Activated T-cell treated with anti-CD3 and anti-CD28 coated beads, Interleukin-2, amount 50 U/mL, for 1 hour (primary cell): ENCODE measurements around the gene DNAJC12.
"Not testable (repeated sequence)": the region's sequence is repeated elsewhere in the genome, so short reads cannot be mapped to it uniquely, and the experiment has no call there.

Experiments
- DNase-seq: peaks from one replicate; pipeline ENCODE4 v3.0.0-alpha.2; 2020

The DNAJC12 gene

GRCh38 chr10:67790534-67791408, 47.2 kb downstream of the DNAJC12 start:
- DNase-seq = no peak

DNA sequence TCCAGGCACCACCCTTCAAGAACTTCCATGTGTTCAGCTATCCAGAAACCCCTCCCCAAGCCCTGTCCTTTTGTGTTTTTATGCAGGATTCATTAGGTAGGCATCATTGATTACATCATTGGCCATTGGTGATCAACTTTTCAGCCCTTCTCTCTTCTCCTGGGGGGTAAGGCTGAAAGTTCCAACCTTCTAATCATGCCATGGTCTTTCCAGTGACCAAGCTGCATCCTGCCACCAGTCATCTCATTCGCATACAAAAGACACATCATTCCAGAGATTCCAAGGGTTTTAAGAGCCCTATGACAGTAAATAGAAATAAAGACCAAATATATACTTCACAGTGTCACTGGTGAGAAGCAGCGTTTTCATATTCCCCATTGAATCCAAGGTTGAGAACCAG, 48.2 kb downstream of the DNAJC12 start:
- no peak for DNase-seq

DNA sequence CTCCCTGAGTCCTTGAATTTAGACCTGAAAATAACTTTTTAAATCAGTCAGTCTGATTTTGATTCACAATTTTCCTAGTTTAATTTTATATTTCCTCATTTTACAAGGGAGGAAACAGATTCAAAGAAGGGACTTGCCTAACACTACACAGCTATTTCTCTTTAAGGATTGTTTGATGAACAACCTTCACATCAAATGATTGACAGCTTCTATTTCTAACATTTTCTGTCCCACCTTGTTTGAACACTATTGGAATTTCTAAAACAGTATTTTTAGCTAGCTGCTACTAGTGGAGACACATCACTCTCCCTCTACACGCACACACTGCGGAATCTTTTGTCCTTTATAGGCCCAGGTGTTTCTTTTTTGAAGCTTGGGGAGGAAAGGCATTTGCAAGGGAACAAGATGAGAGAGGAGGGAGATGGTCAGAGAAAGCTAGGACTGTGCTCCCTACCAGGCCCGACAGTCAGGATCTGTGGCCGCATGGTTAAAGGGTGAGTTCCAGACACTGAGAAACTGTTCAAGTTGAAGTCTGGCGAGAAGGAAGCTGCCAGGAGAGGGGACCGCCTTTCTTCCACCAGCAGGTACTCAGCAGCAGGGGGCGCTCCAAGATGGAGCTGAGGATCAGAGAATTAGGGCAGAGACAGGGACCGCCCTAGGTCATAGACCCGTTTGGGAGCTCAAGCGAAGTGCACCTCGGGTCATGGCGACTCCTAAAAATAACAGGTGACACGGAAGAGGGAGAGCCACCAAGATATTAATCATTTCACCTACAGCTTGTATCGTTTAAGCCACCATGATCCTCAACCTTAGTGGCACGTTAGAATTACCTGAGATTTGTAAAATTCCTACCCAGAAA, 49.7 kb downstream of the DNAJC12 start:
- peak; percentile 72 for DNase-seq

GRCh38 chr10:67785098-67785497, 52.9 kb downstream of the DNAJC12 start:
- DNase-seq = no peak

DNA sequence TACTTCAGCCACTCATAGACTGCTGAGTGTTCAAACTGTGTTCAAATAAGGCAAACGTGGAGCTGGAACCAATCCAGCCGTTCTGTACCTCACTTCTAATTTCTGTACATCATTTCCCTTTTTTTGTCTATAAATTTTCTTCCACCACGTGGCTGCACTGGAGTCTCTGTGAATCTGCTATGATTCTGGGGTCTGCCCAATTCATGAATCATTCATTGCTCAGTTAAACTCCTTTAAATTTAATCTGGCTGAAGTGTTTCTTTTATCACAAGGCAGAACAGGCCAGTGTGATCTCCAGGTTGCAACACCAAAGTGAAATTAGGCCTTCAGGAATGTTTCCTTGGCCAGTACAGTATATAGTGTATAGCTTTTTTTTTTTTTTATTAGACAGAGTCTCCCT, 53.5 kb downstream of the DNAJC12 start:
- DNase-seq = no peak

- DNase-seq = no peak
Measured at GRCh38 chr10:67783606-67784294, 54.2 kb downstream of the DNAJC12 start.

GRCh38 chr10:67782530-67782929, 55.5 kb downstream of the DNAJC12 start:
- DNase-seq = no peak

DNA sequence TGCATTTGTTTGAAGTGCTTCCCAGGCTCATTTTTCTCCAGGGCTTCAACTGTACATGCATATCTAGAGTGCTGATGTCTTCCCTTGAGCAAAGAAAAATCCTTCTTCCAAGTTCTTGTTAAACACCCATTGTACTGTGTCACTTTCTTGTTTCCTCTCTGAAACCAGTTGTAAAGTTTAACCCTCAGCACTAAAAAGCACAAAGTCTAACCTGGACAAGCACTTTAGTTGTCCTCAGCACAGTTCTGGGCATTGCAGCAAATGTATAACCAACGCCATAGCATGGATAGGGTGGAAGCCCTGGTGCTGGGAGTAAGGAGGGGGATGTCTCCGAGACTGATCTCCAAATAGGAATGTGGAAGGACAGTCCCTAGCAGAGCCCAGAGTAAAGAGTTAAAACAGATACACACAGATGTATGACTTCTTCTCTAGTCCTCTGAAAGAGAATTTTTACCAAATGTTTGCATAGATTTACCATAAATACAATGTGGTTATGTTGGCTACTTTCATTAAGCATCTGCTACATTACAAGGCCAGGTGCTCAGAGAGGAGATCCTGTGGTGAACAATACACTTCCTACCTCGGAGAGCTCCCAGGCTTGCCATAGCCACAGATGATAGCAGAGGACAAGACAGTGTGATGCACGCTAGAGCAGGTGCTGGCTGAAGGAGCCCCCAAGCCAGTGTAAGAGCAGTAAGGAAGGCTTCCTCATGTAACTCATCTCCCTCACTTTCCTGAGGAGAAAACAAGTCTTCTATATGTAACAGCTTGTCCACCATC, 57.0 kb downstream of the DNAJC12 start:
- no peak for DNase-seq

DNA sequence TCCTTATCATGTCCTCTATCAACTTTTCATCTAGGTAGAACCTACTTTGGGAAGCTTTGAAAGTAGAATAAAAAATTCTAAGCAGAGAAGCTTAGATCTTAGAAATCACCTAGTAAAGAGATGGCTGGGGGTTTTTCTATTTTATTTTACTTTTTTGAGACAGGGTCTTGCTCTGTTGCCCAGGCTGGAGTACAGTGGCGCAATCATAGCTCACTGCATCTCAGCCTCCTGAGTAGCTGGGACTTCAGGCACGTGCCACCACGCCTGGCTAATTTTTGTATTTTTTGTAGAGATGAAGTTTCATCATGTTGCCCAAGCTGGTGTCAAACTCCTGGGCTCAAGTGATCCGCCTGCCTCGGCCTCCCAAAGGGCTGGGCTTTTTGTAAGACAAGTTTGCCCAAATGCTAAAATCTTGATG, 57.8 kb downstream of the DNAJC12 start:
- DNase-seq = not testable (repeated sequence)

- DNase-seq = peak; percentile 31
Measured at GRCh38 chr10:67779465-67780203, 58.4 kb downstream of the DNAJC12 start.

- DNase-seq = no peak
Measured at GRCh38 chr10:67776371-67776770, 61.6 kb downstream of the DNAJC12 start.

GRCh38 chr10:67775279-67775678, 62.7 kb downstream of the DNAJC12 start:
- no peak for DNase-seq

DNA sequence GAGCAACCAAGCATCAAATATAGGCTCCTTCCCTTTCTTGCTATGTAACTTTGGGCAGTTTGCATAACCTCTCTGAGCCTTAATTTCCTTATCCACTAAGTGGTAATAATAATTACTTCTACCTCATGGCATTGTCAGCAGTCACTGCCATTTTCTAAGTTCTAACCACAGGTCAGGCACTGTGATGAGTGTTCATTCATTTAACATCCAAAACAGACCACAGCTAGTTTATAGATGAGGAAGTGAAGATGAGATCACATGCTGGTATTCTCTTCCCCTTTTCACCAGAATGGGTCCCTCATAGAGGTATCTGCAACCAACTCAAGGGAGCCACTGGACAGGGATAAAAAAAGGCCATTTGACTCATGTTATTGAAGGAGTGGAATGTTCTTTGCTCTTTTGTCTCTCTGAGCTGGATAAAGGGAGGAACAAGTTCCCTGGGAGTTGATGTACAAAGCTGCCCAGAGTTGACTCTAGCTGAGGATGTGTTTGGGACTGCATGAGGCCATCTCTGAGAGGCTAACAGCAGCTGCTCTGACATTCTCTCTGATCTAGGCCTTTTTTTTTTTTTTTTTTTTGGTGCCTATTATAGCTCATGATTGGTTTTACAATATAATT, 65.0 kb downstream of the DNAJC12 start:
- DNase-seq = no peak

- no peak for DNase-seq
Measured at GRCh38 chr10:67772151-67772550, 65.8 kb downstream of the DNAJC12 start.

- DNase-seq = no peak
Measured at GRCh38 chr10:67771200-67771599, 66.8 kb downstream of the DNAJC12 start.

DNA sequence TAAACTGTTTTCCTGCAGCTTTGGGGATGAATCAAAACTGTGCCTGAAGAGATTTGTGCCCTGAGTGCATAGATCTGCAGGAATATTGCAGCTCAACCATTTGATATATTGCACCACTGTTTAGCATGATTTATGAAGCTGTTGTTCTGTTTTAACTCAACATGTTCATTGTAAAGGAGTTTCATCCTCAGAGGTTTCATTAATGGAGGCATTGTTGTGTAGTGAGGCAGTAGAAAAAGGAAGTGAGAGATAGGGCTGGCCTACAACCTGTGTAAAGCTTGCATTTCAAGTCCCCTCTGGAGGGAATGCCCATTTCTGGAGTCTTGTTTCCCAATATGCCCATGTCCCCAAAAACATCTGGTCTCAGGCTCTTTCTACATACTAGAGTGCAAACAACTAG, 67.5 kb downstream of the DNAJC12 start:
- DNase-seq = no peak

DNA sequence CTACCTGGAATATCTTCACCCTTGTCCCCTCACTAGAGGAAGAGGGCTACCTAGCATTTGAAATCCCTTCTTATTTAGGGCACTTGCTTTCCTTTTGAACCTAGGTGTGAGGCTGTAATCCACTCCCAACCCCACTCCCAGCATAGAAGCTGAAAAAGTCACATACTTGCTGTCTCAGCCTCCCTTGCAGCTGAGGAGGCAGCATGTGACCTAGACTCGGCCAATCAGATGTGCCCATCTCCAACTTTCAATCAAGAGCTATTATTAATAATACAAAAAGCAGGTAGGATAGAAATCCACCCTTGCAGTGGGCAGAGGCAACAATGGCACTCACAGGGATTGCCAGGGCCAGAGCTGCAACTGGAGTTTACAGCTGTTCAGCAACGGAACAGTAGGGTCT, 70.7 kb downstream of the DNAJC12 start:
- no peak for DNase-seq

DNA sequence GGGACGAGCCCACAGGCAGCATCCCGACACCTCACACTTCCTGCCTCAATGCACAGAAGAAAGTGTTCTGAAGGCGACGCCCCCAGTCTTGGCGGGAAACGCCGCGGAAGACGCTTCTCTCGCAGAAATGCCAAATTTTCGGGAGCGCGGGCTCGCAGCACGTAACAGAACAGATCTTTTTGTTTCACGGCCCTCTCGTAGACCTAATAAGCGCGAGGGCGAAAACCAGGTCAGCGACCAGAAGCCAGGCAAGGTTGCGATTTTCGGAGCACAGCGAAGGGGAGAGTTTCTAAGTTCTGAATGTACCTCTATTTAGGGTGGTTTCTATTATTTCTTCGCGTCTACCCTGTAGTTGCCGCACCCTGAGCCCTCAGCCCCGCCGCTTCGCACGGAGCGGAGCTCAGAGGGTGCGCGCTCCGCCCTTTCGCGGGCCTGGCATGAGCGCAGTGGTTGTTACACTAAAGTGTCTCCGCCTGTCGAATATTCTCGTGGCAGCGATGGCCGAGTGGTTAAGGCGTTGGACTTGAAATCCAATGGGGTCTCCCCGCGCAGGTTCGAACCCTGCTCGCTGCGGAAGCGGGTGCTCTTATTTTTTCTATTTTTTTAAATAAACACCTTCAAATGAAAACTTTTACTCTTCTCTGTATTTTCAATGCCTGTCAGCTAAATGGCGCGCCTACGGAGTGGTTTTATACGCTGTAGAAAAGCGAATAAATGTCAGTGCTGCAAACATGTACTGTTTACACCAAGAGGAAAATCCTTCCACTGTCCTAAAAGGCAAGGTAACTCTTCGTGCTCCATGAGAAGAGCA, 73.8 kb downstream of the DNAJC12 start:
- peak; percentile 100 for DNase-seq

DNA sequence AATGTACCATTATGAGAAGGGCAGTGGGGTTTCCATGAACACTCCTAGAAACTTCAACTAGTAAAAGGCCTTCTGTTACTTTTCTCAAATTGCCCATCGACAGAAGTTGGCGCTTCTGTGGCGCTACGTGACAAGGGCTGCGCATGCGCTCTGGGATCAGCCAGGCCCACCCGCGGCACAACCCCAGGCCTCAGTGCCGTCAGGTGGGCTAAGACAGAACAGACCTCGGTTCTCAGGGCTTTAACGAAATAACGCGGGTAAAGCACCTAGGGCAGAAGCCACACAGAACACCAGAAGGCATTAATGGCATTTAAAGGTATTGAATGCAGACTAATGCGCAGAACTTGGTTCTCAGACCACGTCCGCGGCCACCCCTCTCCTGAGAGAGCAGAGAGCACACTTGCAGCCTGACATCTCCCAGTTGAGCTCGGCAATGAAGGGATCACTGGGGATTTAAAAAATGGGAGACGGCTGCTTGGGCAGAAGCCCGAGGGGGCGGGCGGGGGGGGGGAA, 74.4 kb downstream of the DNAJC12 start:
- DNase-seq = peak; percentile 80

DNA sequence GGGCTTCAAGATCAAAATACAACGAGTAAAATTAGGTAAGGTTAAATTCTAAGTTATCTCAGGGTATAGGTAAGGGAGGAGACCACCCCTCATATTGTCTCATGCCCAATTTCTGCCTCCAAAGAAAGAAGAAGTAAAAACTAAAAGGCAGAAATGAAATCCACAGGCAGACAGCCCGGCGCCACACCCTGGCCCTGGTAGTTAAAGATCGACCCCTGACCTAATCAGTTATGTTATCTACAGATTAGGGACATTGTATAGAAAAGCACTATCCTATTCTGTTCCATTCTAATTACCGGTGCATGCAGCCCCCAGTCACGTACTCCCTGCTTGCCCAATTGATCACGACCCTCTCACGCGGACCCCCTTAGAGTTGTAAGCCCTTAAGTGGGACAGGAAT, 75.4 kb downstream of the DNAJC12 start:
- not testable (repeated sequence) for DNase-seq
